HTR-8/SVneo (cell line): ENCODE results near the gene SMAP2.

Experiments used
- DNase-seq: peaks from one replicate; pipeline ENCODE4 v3.0.0; 2011; ENCODE audit warnings: low spot score, mixed read lengths; ENCODE audit not compliant: insufficient read length
- FAIRE-seq: peaks from 2 replicates; lab custom pipeline; 2011; peaks lifted over from hg19 to GRCh38; lab: Jason Lieb, UNC

The SMAP2 gene

GRCh38 chr1:40413527-40414252 is 40.2 kb downstream of the SMAP2 start:
- no peak for DNase-seq
- FAIRE-seq = no peak

- FAIRE-seq = no peak
- no peak for DNase-seq
Measured at GRCh38 chr1:40414331-40414730, 40.8 kb downstream of the SMAP2 start.

DNA sequence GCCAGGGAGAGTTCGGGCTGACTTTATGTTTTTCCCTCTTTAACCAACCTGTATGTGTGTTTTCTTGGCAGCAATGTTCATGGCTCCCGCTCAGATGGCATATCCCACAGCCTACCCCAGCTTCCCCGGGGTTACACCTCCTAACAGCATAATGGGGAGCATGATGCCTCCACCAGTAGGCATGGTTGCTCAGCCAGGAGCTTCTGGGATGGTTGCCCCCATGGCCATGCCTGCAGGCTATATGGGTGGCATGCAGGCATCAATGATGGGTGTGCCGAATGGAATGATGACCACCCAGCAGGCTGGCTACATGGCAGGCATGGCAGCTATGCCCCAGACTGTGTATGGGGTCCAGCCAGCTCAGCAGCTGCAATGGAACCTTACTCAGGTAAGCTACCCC is 43.2 kb downstream of the SMAP2 start:
- FAIRE-seq (no peak), DNase-seq (no peak)

DNA sequence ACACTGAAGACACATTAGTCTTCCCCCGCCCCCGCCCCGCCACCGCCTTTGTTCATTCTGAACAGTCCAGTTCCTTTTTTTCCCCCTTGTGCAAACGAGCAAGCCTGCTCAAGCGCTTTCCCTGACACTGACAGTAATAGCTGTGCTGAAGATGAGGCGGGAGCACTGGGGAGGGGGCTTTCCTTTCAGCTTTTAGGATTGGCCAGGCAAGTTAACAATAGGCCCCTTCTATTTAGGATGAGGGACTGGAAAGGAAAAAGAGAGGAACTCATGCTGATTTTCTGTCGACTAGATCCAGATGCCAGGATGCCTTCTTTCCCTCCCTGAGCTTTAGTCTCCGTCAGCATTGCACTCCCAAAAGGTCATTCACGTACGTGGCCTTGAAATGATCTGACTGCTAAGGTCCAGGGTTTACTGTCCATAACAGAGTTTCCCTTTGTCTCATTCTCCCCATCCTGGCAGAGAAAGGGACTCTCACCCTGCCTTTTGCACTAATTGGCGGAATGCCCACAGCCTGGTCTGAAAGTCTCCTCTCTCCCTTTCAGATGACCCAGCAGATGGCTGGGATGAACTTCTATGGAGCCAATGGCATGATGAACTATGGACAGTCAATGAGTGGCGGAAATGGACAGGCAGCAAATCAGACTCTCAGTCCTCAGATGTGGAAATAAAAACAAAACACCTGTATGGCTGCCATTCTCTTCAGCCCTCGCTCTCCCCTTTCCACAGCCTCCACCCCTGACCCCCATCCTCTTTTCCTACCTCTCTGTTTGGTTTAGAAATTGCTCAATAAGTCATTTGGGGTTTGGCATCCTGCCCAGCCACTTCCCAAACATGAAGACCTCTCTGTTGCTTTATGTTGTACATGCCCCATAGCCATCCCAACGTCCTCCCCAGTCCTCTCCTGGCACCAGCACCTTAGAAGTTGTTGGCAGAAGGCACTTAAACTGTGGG is 48.2 kb downstream of the SMAP2 start:
- FAIRE-seq = no peak
- DNase-seq = no peak

- FAIRE-seq (no peak), DNase-seq (no peak)
Measured at GRCh38 chr1:40422630-40423263, 49.2 kb downstream of the SMAP2 start.

- DNase-seq (no peak), FAIRE-seq (no peak)
Measured at GRCh38 chr1:40423264-40423642, 49.7 kb downstream of the SMAP2 start.

GRCh38 chr1:40423951-40424618 is 50.6 kb downstream of the SMAP2 start:
- DNase-seq = no peak
- no peak for FAIRE-seq

- no peak for DNase-seq
- no peak for FAIRE-seq
Measured at GRCh38 chr1:40425198-40425597, 51.7 kb downstream of the SMAP2 start.

- DNase-seq = no peak
- no peak for FAIRE-seq
Measured at GRCh38 chr1:40431385-40431784, 57.9 kb downstream of the SMAP2 start.

DNA sequence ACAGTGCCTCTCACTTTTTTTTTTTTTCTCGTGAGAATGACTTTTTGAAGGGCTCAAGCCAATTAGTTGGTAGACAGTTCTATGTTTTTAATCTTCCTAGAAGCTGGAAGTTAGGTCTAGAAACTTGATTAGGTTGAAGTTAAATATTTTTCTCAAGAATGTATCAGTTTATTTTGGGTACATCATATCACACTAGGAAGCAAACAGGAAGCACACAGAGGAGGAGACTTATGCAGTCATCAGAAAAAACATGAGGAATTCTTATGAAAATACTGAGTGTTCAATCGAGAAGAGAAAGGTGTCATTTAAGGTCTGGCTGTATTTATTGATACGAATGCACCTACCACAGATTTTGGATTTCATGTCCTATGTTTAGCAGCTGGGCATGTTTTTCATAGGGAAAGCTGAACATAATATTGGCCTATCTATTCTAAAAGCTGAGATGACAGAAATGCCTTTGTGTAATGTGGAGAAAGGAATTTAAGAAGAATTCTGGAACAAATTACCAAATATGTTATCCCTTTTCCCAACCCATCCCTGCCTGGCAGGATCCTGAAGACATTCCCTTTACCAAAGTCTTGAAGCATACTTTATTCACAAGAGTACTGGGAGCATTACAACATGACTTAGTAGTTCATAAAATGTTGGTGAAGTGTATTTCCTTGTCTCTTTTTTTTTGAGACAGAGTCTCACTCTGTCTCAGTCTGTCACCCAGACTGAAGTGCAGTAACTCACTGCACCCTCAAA is 59.3 kb downstream of the SMAP2 start:
- no peak for DNase-seq
- no peak for FAIRE-seq

DNA sequence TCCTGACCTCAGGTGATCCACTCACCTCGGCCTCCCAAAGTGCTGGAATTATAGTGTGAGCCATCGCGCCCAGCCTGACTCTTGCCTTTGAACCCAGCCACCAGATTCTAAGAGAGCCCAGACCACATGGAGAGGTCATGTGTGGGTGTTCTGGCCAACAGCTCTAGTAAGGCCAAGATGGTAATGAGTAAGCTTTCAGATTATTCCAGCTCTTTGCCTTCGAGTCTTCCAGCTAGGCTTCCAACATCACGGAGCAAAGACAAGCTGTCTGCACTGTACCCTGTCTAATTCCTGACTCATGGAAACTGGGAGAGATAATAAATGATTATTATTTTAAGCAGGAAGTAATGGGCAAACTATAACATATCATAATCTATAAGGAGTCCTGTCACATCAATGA is 61.9 kb downstream of the SMAP2 start:
- DNase-seq = no peak

DNA sequence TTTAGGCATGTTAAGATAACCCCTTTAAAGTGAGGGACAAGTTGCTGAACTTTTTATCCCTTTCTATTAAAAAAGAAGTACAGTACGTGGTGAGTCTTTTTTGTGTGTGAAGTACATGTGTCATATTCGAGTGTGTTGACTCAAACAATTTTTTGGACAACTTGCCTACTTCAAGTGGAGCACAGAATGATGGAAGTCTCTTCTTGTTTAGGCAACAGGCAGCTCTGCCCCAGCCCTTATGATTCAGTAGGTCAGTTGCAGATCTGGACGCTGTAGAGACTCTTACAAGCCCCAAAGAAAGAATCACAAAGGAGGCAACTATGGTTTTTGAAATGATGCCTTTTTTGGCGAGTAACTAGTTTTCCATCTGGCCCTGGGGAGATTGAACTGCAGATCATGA is 62.3 kb downstream of the SMAP2 start:
- no peak for FAIRE-seq
- DNase-seq = no peak

More for the DNA sequence above, 61.9 kb downstream of the SMAP2 start:
- no peak for FAIRE-seq

- FAIRE-seq = no peak
- peak; percentile 23 for DNase-seq
Measured at GRCh38 chr1:40438391-40439015, 65.0 kb downstream of the SMAP2 start.

GRCh38 chr1:40439247-40439646 is 65.7 kb downstream of the SMAP2 start:
- no peak for FAIRE-seq
- DNase-seq = no peak

GRCh38 chr1:40449684-40450494 is 76.4 kb downstream of the SMAP2 start, which contains the start of gene ZFP69B:
TSS of gene ZFP69B (plus strand) at chr1:40450476. CDS start at chr1:40450962, 486 bp downstream.
- DNase-seq (peak; percentile 92), FAIRE-seq (peak; percentile 88)

- DNase-seq (peak; percentile 37), FAIRE-seq (no peak)
Measured at GRCh38 chr1:40450495-40451237, 77.1 kb downstream of the SMAP2 start.

GRCh38 chr1:40451238-40451585 is 77.7 kb downstream of the SMAP2 start:
- DNase-seq = no peak
- FAIRE-seq = no peak

- FAIRE-seq = no peak
Measured at GRCh38 chr1:40454873-40455272, 81.3 kb downstream of the SMAP2 start.

More at GRCh38 chr1:40454873-40455272, 81.3 kb downstream of the SMAP2 start:
- no peak for DNase-seq
